ENCODE results near the gene RPS6KA5. TPM values are rescaled to one million over a fixed set of nuclear protein-coding genes. Genes with fewer than 3 reads are reported as not detected.
A peak's percentile ranks its signal among the peaks of the same experiment; 100 is the strongest.
"Not testable (repeated sequence)": the region's sequence is repeated elsewhere in the genome, so short reads cannot be mapped to it uniquely, and the experiment has no call there.

Gene RPS6KA5
- total RNA-seq, 4 donors from 2014 or later = 3.1 to 10.5 (median 8.1) TPM

DNA sequence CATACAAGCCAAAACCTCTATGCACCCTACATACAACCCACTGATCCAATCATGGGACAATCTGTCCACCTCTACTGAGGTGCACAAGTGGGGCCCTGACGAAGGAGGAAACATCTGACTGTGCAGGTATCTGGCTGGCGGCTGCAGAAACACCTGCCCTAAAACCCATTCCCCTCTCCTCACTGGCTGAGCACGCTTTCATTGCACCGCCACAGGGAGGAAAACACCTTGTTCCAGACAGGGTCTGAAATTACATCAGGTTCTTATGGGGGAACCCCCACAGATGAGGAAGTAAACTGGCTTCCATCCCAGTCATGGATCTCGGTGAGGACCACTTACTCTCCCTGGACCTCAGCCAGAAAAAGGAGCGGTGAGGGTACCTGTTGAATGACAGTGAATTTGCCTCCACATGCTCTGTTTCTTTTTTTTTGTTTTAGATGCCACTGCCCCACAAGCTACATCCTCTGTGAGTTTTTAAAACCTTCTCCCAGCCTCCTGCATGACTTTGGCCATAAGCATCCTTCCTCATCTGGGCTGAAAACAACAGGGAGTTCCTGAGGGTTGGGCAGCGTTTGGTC lies 29.6 kb upstream of the RPS6KA5 start:
- intact Hi-C loops (cut with DNase I) = no loop called here

DNA sequence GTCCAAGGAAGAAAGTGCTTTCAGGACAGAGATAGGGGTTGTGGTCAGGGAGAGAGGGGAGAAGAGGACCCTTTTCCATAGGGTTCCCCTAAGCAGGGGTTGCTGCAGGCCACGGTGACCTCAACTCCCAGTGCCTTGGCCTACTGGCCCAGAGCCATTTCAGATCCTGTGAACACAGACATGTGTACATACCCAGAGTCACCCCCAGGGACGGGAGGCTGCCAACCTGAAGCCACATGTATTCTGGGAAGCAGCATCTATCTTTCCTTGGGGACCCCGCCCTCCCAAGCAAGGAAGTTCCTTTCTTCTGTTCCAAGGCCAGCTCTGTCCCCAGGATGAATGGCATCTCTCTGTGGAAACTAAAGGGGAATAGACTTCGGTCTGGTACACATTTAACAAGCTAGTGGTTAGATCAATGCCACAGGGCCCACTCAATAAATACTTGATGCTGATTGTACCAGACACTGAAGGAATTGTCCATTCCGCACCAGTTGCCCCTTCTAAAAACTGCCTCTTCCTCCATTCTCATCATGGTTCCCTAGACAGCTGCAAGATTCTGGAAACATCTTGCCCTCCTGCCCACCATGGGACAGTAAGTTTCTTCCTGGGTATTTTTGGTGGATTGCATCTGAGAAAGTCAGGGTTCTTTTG lies 28.3 kb upstream of the RPS6KA5 start:
- no peaks in the 10 kb centered on the region for H3K36me3 ChIP-seq
- WGBS, 2 donors = 72 to 100% methylated on average over 2 to 5 of the region's 5 CpGs
- intact Hi-C loops (cut with DNase I) = no loop called here
- peaks cover 4 to 21% (median 12%) of the 10 kb centered on the region in 3 donors for H3K4me1 ChIP-seq
- H3K27ac ChIP-seq = peak overlapping the region in 1 of 4 donors; percentile 79
- DNase-seq = no peak
- no peaks in the 10 kb centered on the region for H3K9me3 ChIP-seq
- TF ChIP-seq POLR2A (IDR thresholded peaks at IDR 0.05) = no peak
- TF ChIP-seq, protein P1, sequence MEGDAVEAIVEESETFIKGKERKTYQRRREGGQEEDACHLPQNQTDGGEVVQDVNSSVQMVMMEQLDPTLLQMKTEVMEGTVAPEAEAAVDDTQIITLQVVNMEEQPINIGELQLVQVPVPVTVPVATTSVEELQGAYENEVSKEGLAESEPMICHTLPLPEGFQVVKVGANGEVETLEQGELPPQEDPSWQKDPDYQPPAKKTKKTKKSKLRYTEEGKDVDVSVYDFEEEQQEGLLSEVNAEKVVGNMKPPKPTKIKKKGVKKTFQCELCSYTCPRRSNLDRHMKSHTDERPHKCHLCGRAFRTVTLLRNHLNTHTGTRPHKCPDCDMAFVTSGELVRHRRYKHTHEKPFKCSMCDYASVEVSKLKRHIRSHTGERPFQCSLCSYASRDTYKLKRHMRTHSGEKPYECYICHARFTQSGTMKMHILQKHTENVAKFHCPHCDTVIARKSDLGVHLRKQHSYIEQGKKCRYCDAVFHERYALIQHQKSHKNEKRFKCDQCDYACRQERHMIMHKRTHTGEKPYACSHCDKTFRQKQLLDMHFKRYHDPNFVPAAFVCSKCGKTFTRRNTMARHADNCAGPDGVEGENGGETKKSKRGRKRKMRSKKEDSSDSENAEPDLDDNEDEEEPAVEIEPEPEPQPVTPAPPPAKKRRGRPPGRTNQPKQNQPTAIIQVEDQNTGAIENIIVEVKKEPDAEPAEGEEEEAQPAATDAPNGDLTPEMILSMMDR (IDR thresholded peaks at IDR 0.05) = no peak
- no peak overlapping the region for H3K4me3 ChIP-seq
- no peaks in the 10 kb centered on the region for H3K27me3 ChIP-seq

More for the DNA sequence above, 29.6 kb upstream of the RPS6KA5 start:
- H3K27me3 ChIP-seq = no peaks in the 10 kb centered on the region
- no peaks in the 10 kb centered on the region for H3K36me3 ChIP-seq
- H3K4me1 ChIP-seq = peaks cover 4 to 21% (median 12%) of the 10 kb centered on the region in 3 donors
- no peak overlapping the region for H3K27ac ChIP-seq
- TF ChIP-seq, protein P1 (IDR thresholded peaks at IDR 0.05) = no peak
- TF ChIP-seq POLR2A (IDR thresholded peaks at IDR 0.05) = no peak
- no peak overlapping the region for H3K4me3 ChIP-seq
- no peak for DNase-seq
- 78 to 79% methylated on average over 6 to 7 of the region's 7 CpGs for WGBS, 2 donors
- no peaks in the 10 kb centered on the region for H3K9me3 ChIP-seq

DNA sequence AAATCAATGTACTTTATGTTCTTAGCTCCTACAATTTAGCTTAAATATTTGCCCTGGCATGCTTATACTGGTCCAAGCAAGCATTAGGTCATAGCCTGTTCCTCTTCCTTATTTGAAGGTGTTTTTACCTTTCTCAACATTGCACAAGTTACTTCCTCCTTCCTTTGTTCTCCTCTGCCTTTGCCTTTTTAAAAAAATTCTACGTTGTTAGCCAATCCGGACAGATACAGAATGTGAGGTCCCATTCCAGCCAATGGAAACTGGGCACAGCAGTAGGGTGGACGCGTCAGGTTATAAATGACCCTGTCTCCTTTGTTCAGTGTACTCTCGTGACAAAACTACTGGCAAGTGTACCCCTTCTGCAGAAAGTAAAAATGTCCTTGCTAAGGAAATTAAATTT lies 27.0 kb upstream of the RPS6KA5 start:
- peak overlapping the region in 3 of 4 donors; percentile 71 to 79 (median 75) for H3K27ac ChIP-seq
- H3K4me3 ChIP-seq; H3K9me3 ChIP-seq; H3K36me3 ChIP-seq; H3K27me3 ChIP-seq; DNase-seq; intact Hi-C loops (cut with DNase I): not testable (repeated sequence)
- 30 to 42% methylated on average over 4 to 5 of the region's 5 CpGs for WGBS, 2 donors
- H3K4me1 ChIP-seq = peaks cover 4 to 21% (median 12%) of the 10 kb centered on the region in 3 donors

DNA sequence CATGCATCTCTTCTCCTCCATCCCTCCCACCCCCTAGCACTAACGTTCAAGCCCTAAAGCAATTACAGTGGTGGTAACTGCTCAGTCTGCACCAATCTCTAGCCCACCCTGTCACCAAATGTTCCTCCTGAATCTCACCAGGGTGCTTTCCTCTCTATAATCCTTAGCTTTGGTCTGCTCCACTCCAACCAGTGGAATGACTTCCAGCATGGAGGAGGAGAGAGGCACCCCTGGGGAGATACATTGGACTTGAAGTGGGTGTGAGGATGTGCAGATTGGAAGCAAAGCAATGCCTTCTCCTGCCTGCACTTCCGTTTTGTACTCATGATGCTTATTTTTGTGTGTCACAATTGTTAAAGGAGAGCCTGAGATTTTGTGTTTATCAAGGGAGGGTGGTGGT lies 24.1 kb upstream of the RPS6KA5 start:
- no peak for DNase-seq
- intact Hi-C loops (cut with DNase I) = no loop called here
- no peak overlapping the region for H3K27ac ChIP-seq
- no peaks in the 10 kb centered on the region for H3K9me3 ChIP-seq
- peaks cover 4 to 21% (median 12%) of the 10 kb centered on the region in 3 donors for H3K4me1 ChIP-seq
- H3K4me3 ChIP-seq = no peak overlapping the region
- H3K36me3 ChIP-seq = no peaks in the 10 kb centered on the region
- 57 to 75% methylated on average over 2 of the region's 2 CpGs for WGBS, 2 donors
- no peaks in the 10 kb centered on the region for H3K27me3 ChIP-seq
- TF ChIP-seq POLR2A (IDR thresholded peaks at IDR 0.05) = no peak
- TF ChIP-seq, protein P1 (IDR thresholded peaks at IDR 0.05) = no peak

DNA sequence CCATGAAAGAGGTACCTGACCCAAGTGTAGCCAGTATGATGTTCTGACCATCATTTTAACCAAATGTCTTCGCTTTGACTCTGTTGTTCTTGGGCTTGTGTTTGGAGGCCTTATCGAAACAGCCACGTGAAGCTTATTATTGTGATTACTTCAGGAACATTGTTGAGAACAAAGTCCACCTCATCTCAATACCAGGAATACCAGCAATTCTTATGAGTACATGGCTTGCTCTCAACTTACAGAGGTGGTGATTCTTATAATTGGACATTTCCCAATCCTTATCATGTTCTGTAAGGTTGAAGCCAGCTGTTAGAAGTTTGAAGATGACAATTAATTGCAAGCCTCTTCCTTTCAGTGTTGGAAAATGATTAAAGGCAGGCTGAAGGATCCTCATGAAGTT lies 21.8 kb upstream of the RPS6KA5 start:
- no peaks in the 10 kb centered on the region for H3K27me3 ChIP-seq
- H3K36me3 ChIP-seq = no peaks in the 10 kb centered on the region
- DNase-seq = no peak
- TF ChIP-seq, protein P1 (IDR thresholded peaks at IDR 0.05) = no peak
- TF ChIP-seq POLR2A (IDR thresholded peaks at IDR 0.05) = no peak
- H3K9me3 ChIP-seq = no peaks in the 10 kb centered on the region
- no peak overlapping the region for H3K4me3 ChIP-seq
- H3K27ac ChIP-seq = no peak overlapping the region
- peaks cover 0 to 9% (median 4%) of the 10 kb centered on the region in 3 donors for H3K4me1 ChIP-seq
- intact Hi-C loops (cut with DNase I) = no loop called here
- WGBS, 2 donors = 87 to 97% methylated on average over 3 of the region's 3 CpGs
